Thyroid gland (tissue), 4 donors: ENCODE measurements around the gene ART4.

Experiments used
- POLR2A ChIP-seq, 2 donors: fragments of 450-650 bp; IDR thresholded peaks; one replicate each; pipeline ENCODE4 v1.6.1; 2017; ENCODE audit warnings: antibody characterized with exemption in 2 of 2, mild to moderate bottlenecking in 2 of 2, moderate library complexity in 1 of 2
- TF ChIP-seq, protein P1 (sequence below), 6 experiments: fragments of 200-600 bp in 3 of 6; fragments of 450-650 bp in 3 of 6; sonication (generic) in 3 of 6; IDR thresholded peaks; one replicate each; pipeline ENCODE4 v1.5.1; 2016 to 2019; ENCODE audit warnings: antibody characterized with exemption in 6 of 6, mild to moderate bottlenecking in 2 of 6, inconsistent platforms in 1 of 6, moderate library complexity in 1 of 6

DNA sequence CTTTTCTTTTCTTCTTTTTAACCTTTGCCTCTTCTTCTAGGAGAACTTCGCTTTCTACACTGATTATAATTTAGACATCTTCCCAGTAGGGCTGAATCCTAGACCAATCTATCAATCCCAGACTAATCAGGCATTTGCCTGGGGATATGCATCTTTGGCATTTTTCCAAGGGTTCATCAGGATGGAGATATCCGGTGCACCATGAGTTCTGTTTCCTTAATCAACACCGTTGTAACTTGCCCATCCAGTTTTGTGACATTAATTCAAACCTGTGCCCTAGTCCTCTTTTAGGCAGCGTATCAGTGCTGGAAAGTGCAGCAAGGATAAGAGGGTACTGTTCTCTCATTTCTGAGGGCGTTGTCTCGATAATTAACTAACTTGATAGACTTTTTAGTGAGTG, 42.9 kb upstream of the ART4 start:
- TF ChIP-seq, protein P1, sequence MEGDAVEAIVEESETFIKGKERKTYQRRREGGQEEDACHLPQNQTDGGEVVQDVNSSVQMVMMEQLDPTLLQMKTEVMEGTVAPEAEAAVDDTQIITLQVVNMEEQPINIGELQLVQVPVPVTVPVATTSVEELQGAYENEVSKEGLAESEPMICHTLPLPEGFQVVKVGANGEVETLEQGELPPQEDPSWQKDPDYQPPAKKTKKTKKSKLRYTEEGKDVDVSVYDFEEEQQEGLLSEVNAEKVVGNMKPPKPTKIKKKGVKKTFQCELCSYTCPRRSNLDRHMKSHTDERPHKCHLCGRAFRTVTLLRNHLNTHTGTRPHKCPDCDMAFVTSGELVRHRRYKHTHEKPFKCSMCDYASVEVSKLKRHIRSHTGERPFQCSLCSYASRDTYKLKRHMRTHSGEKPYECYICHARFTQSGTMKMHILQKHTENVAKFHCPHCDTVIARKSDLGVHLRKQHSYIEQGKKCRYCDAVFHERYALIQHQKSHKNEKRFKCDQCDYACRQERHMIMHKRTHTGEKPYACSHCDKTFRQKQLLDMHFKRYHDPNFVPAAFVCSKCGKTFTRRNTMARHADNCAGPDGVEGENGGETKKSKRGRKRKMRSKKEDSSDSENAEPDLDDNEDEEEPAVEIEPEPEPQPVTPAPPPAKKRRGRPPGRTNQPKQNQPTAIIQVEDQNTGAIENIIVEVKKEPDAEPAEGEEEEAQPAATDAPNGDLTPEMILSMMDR (IDR thresholded peaks at IDR 0.05) = no peak
- no peak for TF ChIP-seq POLR2A (IDR thresholded peaks at IDR 0.05)
